Activated CD4-positive, alpha-beta T cell treated with anti-CD3 and anti-CD28 coated beads, Interleukin-2, amount 10 ng/mL, durations not matched to agents 7 days and 5 days (primary cell): ENCODE measurements around the gene INTS2. TPM values are rescaled to one million over a fixed set of nuclear protein-coding genes. Genes with fewer than 3 reads are reported as not detected.
"Not testable (repeated sequence)": the region's sequence is repeated elsewhere in the genome, so short reads cannot be mapped to it uniquely, and the experiment has no call there.

ENCODE experiments used
- CTCF ChIA-PET: fragments of 350-600 bp; sonication (Branson Sonifier 250); formaldehyde crosslinking; loops from one replicate; lab custom pipeline; 2021; ENCODE audit warnings: antibody characterized with exemption; lab: Charles Lee
- POLR2A ChIA-PET: fragments of 350-600 bp; sonication (Branson Sonifier 250); formaldehyde crosslinking; loops from one replicate; lab custom pipeline; 2021; ENCODE audit warnings: antibody characterized with exemption; lab: Charles Lee
- DNase-seq: peaks from one replicate; pipeline ENCODE4 v3.0.0-alpha.2; 2020
- H3K27ac Mint-ChIP-seq: one replicate; pipeline ENCODE4 v1.8.0; 2021; ENCODE audit warnings: mild to moderate bottlenecking, moderate library complexity, mixed read lengths
- H3K27me3 Mint-ChIP-seq: one replicate; pipeline ENCODE4 v1.8.0; 2021; ENCODE audit warnings: mixed read lengths
- H3K36me3 Mint-ChIP-seq: one replicate; pipeline ENCODE4 v1.8.0; 2021; ENCODE audit warnings: low read depth, mixed read lengths
- H3K4me1 Mint-ChIP-seq: one replicate; pipeline ENCODE4 v1.8.0; 2021; ENCODE audit warnings: mixed read lengths
- H3K4me3 Mint-ChIP-seq: one replicate; pipeline ENCODE4 v1.8.0; 2021; ENCODE audit warnings: mild to moderate bottlenecking, moderate library complexity, mixed read lengths
- H3K9me3 Mint-ChIP-seq: one replicate; pipeline ENCODE4 v1.8.0; 2021; ENCODE audit warnings: mixed read lengths
- total RNA-seq, 2 experiments: library from RNA; stranded (reverse); gene quantifications; one replicate each; pipeline ENCODE4 v1.2.3, GENCODE V29; 2021

The INTS2 gene
- total RNA-seq, 2 experiments from 2014 or later = 22.7 to 24.1 TPM

- H3K36me3 Mint-ChIP-seq = peaks cover 64% of the 10 kb centered on the region
- H3K4me1 Mint-ChIP-seq = peaks cover 2% of the 10 kb centered on the region
- H3K4me3 Mint-ChIP-seq = no peak overlapping the region
- CTCF ChIA-PET = interaction anchor here (0.7 kb wide), 1 partner anchor 811 kb away, joined by 3 read pairs; no protein-coding TSS in a partner anchor
- DNase-seq = no peak
- peaks cover 2% of the 10 kb centered on the region for H3K9me3 Mint-ChIP-seq
- POLR2A ChIA-PET = no interaction called here
- no peaks in the 10 kb centered on the region for H3K27me3 Mint-ChIP-seq
- no peak overlapping the region for H3K27ac Mint-ChIP-seq
Observed at GRCh38 chr17:61825448-61826137, 102.2 kb downstream of the INTS2 start.

- H3K4me3 Mint-ChIP-seq = no peak overlapping the region
- ChIA-PET CTCF (no interaction called here), POLR2A (no interaction called here)
- no peak overlapping the region for H3K27ac Mint-ChIP-seq
- no peaks in the 10 kb centered on the region for H3K27me3 Mint-ChIP-seq
- H3K9me3 Mint-ChIP-seq = no peaks in the 10 kb centered on the region
- no peak for DNase-seq
- peaks cover 5% of the 10 kb centered on the region for H3K4me1 Mint-ChIP-seq
- peaks cover 70% of the 10 kb centered on the region for H3K36me3 Mint-ChIP-seq
Observed at GRCh38 chr17:61822326-61823285, 105.2 kb downstream of the INTS2 start.

- no peak for DNase-seq
- H3K4me3 Mint-ChIP-seq = no peak overlapping the region
- POLR2A ChIA-PET = no interaction called here
- no peaks in the 10 kb centered on the region for H3K9me3 Mint-ChIP-seq
- no peak overlapping the region for H3K27ac Mint-ChIP-seq
- peaks cover 68% of the 10 kb centered on the region for H3K36me3 Mint-ChIP-seq
- peaks cover 5% of the 10 kb centered on the region for H3K4me1 Mint-ChIP-seq
- no peaks in the 10 kb centered on the region for H3K27me3 Mint-ChIP-seq
- CTCF ChIA-PET = interaction anchor here (0.6 kb wide), 1 partner anchor 419 kb away, joined by 3 read pairs; no protein-coding TSS in a partner anchor
Observed at GRCh38 chr17:61821655-61822054, 106.1 kb downstream of the INTS2 start.

GRCh38 chr17:61819265-61819664 is 108.5 kb downstream of the INTS2 start:
- POLR2A ChIA-PET, H3K27ac Mint-ChIP-seq, H3K27me3 Mint-ChIP-seq, CTCF ChIA-PET, DNase-seq, H3K4me1 Mint-ChIP-seq, H3K9me3 Mint-ChIP-seq, H3K4me3 Mint-ChIP-seq: not testable (repeated sequence)
- peaks cover 56% of the 10 kb centered on the region for H3K36me3 Mint-ChIP-seq

- ChIA-PET CTCF (no interaction called here), POLR2A (no interaction called here)
- H3K36me3 Mint-ChIP-seq = peaks cover 55% of the 10 kb centered on the region
- H3K27me3 Mint-ChIP-seq = no peaks in the 10 kb centered on the region
- H3K4me3 Mint-ChIP-seq = no peak overlapping the region
- no peak overlapping the region for H3K27ac Mint-ChIP-seq
- H3K9me3 Mint-ChIP-seq = no peaks in the 10 kb centered on the region
- no peak for DNase-seq
- H3K4me1 Mint-ChIP-seq = peaks cover 5% of the 10 kb centered on the region
Observed at GRCh38 chr17:61818225-61818624, 109.6 kb downstream of the INTS2 start.

- Mint-ChIP-seq H3K27me3 (no peaks in the 10 kb centered on the region), H3K9me3 (no peaks in the 10 kb centered on the region), H3K4me3 (no peak overlapping the region), H3K27ac (no peak overlapping the region), H3K4me1 (peaks cover 5% of the 10 kb centered on the region), H3K36me3 (peaks cover 51% of the 10 kb centered on the region)
- POLR2A ChIA-PET = no interaction called here
- CTCF ChIA-PET = no interaction called here
- no peak for DNase-seq
Observed at GRCh38 chr17:61817452-61817851, 110.3 kb downstream of the INTS2 start.

GRCh38 chr17:61816538-61816937 is 111.2 kb downstream of the INTS2 start:
- Mint-ChIP-seq H3K4me1 (peaks cover 3% of the 10 kb centered on the region), H3K27ac (no peak overlapping the region), H3K36me3 (peaks cover 43% of the 10 kb centered on the region), H3K27me3 (no peaks in the 10 kb centered on the region), H3K9me3 (no peaks in the 10 kb centered on the region), H3K4me3 (no peak overlapping the region)
- ChIA-PET POLR2A (no interaction called here), CTCF (no interaction called here)
- DNase-seq = no peak

GRCh38 chr17:61815863-61816503 is 111.8 kb downstream of the INTS2 start:
- Mint-ChIP-seq H3K27ac (no peak overlapping the region), H3K4me1 (peaks cover 3% of the 10 kb centered on the region), H3K4me3 (no peak overlapping the region), H3K27me3 (no peaks in the 10 kb centered on the region), H3K36me3 (peaks cover 39% of the 10 kb centered on the region), H3K9me3 (no peaks in the 10 kb centered on the region)
- CTCF ChIA-PET = no interaction called here
- DNase-seq = no peak
- POLR2A ChIA-PET = no interaction called here

Other genes with a start within 250 kb of the INTS2 start
- 10 to 100 TPM; 24.3 to 28.7 TPM for gene BRIP1, start 64.5 kb downstream of the INTS2 start, total RNA-seq
- gene MED13, start 137.3 kb upstream of the INTS2 start, total RNA-seq = 10 to 100 TPM; 52.5 to 65.4 TPM